Stimulated activated naive CD8-positive, alpha-beta T cell treated with anti-CD3 and anti-CD28 coated beads, Interleukin-15, Interleukin-2, amounts not matched to agents 100 ng/mL and 50 ng/mL, for 24 hours (primary cell): Measurements from ENCODE around the gene OR5J2.
"Not testable (repeated sequence)": the region's sequence is repeated elsewhere in the genome, so short reads cannot be mapped to it uniquely, and the experiment has no call there.

Experiments
- H3K27ac Mint-ChIP-seq: one replicate; pipeline ENCODE4 v1.8.0; 2021; ENCODE audit warnings: mild to moderate bottlenecking, mixed read lengths
- H3K27me3 Mint-ChIP-seq: one replicate; pipeline ENCODE4 v1.8.0; 2021; ENCODE audit warnings: mixed read lengths
- H3K36me3 Mint-ChIP-seq: one replicate; pipeline ENCODE4 v1.8.0; 2021; ENCODE audit warnings: low read depth, mixed read lengths
- H3K4me1 Mint-ChIP-seq: one replicate; pipeline ENCODE4 v1.8.0; 2021; ENCODE audit warnings: low read depth, mixed read lengths
- H3K4me3 Mint-ChIP-seq: one replicate; pipeline ENCODE4 v1.8.0; 2021; ENCODE audit warnings: mild to moderate bottlenecking, mixed read lengths
- H3K9me3 Mint-ChIP-seq: one replicate; pipeline ENCODE4 v1.8.0; 2021; ENCODE audit warnings: mixed read lengths

The OR5J2 gene

GRCh38 chr11:56176318-56176717, at the start of gene OR5J2:
Gene OR5J2 (plus strand): TSS chr11:56176618. CDS start chr11:56176618, 0 bp downstream.
- Mint-ChIP-seq H3K9me3 (peaks cover 17% of the 10 kb centered on the region), H3K27ac (no peak within 1 kb of the TSS), H3K36me3 (no peaks in the 10 kb centered on the region), H3K4me3 (no peak within 1 kb of the TSS), H3K4me1 (no peaks in the 10 kb centered on the region), H3K27me3 (no peaks in the 10 kb centered on the region)

- Mint-ChIP-seq H3K36me3 (no peaks in the 10 kb centered on the region), H3K27me3 (no peaks in the 10 kb centered on the region), H3K4me1 (no peaks in the 10 kb centered on the region), H3K27ac (no peak within 1 kb of the TSS), H3K9me3 (peaks cover 21% of the 10 kb centered on the region), H3K4me3 (no peak within 1 kb of the TSS)
Measured at GRCh38 chr11:56140151-56140661, 36.2 kb upstream of the OR5J2 start, which contains the start of gene OR8J3. Gene OR8J3 (minus strand): TSS chr11:56140201. CDS start chr11:56137718, 2,483 bp downstream.

- not testable (repeated sequence) for H3K27me3 Mint-ChIP-seq, H3K4me1 Mint-ChIP-seq, H3K27ac Mint-ChIP-seq, H3K36me3 Mint-ChIP-seq, H3K4me3 Mint-ChIP-seq
- peaks cover 18% of the 10 kb centered on the region for H3K9me3 Mint-ChIP-seq
Measured at GRCh38 chr11:56143681-56144080, 32.7 kb upstream of the OR5J2 start.

- Mint-ChIP-seq H3K4me1 (no peaks in the 10 kb centered on the region), H3K27me3 (no peaks in the 10 kb centered on the region), H3K4me3 (no peak overlapping the region), H3K27ac (no peak overlapping the region), H3K36me3 (no peaks in the 10 kb centered on the region), H3K9me3 (peaks cover 26% of the 10 kb centered on the region)
Measured at GRCh38 chr11:56151376-56151775, 25.0 kb upstream of the OR5J2 start.

- Mint-ChIP-seq H3K27ac (no peak overlapping the region), H3K4me1 (no peaks in the 10 kb centered on the region), H3K4me3 (no peak overlapping the region), H3K9me3 (peaks cover 31% of the 10 kb centered on the region), H3K36me3 (no peaks in the 10 kb centered on the region), H3K27me3 (no peaks in the 10 kb centered on the region)
Measured at GRCh38 chr11:56152333-56152732, 24.1 kb upstream of the OR5J2 start.

GRCh38 chr11:56160217-56160616, 16.2 kb upstream of the OR5J2 start, which contains the start of gene OR8K5:
Gene OR8K5 (minus strand): TSS chr11:56160317. CDS start chr11:56160317, 0 bp downstream.
- H3K27me3 Mint-ChIP-seq = no peaks in the 10 kb centered on the region
- H3K4me3 Mint-ChIP-seq = no peak within 1 kb of the TSS
- H3K36me3 Mint-ChIP-seq = no peaks in the 10 kb centered on the region
- H3K4me1 Mint-ChIP-seq = no peaks in the 10 kb centered on the region
- H3K27ac Mint-ChIP-seq = no peak within 1 kb of the TSS
- H3K9me3 Mint-ChIP-seq = peaks cover 20% of the 10 kb centered on the region

GRCh38 chr11:56163804-56164203, 12.6 kb upstream of the OR5J2 start:
- Mint-ChIP-seq H3K4me1 (no peaks in the 10 kb centered on the region), H3K36me3 (no peaks in the 10 kb centered on the region), H3K4me3 (no peak overlapping the region), H3K27ac (no peak overlapping the region), H3K27me3 (no peaks in the 10 kb centered on the region), H3K9me3 (peaks cover 8% of the 10 kb centered on the region)

- no peak overlapping the region for H3K4me3 Mint-ChIP-seq
- H3K36me3 Mint-ChIP-seq = no peaks in the 10 kb centered on the region
- H3K27ac Mint-ChIP-seq = no peak overlapping the region
Measured at GRCh38 chr11:56172256-56172830, 4.1 kb upstream of the OR5J2 start.

GRCh38 chr11:56183459-56183858, 7.0 kb downstream of the OR5J2 start:
- Mint-ChIP-seq H3K4me1 (no peaks in the 10 kb centered on the region), H3K36me3 (no peaks in the 10 kb centered on the region), H3K4me3 (no peak overlapping the region), H3K27ac (no peak overlapping the region), H3K9me3 (peaks cover 18% of the 10 kb centered on the region), H3K27me3 (no peaks in the 10 kb centered on the region)

More at GRCh38 chr11:56172256-56172830, 4.1 kb upstream of the OR5J2 start:
- H3K27me3 Mint-ChIP-seq = no peaks in the 10 kb centered on the region
- H3K4me1 Mint-ChIP-seq = no peaks in the 10 kb centered on the region
- peaks cover 10% of the 10 kb centered on the region for H3K9me3 Mint-ChIP-seq

- peaks cover 12% of the 10 kb centered on the region for H3K9me3 Mint-ChIP-seq
- H3K36me3 Mint-ChIP-seq = no peaks in the 10 kb centered on the region
- no peak overlapping the region for H3K4me3 Mint-ChIP-seq
- H3K27ac Mint-ChIP-seq = no peak overlapping the region
- H3K27me3 Mint-ChIP-seq = no peaks in the 10 kb centered on the region
- no peaks in the 10 kb centered on the region for H3K4me1 Mint-ChIP-seq
Measured at GRCh38 chr11:56188602-56189001, 12.2 kb downstream of the OR5J2 start.

- H3K9me3 Mint-ChIP-seq = peaks cover 20% of the 10 kb centered on the region
- no peaks in the 10 kb centered on the region for H3K4me1 Mint-ChIP-seq
- no peaks in the 10 kb centered on the region for H3K27me3 Mint-ChIP-seq
- H3K4me3 Mint-ChIP-seq = no peak overlapping the region
- H3K36me3 Mint-ChIP-seq = no peaks in the 10 kb centered on the region
- no peak overlapping the region for H3K27ac Mint-ChIP-seq
Measured at GRCh38 chr11:56196705-56197104, 20.3 kb downstream of the OR5J2 start.

GRCh38 chr11:56197367-56197766, 20.9 kb downstream of the OR5J2 start:
- no peak overlapping the region for H3K27ac Mint-ChIP-seq
- no peaks in the 10 kb centered on the region for H3K36me3 Mint-ChIP-seq
- no peak overlapping the region for H3K4me3 Mint-ChIP-seq
- no peaks in the 10 kb centered on the region for H3K4me1 Mint-ChIP-seq
- H3K9me3 Mint-ChIP-seq = peaks cover 20% of the 10 kb centered on the region
- H3K27me3 Mint-ChIP-seq = no peaks in the 10 kb centered on the region

- Mint-ChIP-seq H3K27me3 (no peaks in the 10 kb centered on the region), H3K4me3 (no peak overlapping the region), H3K36me3 (no peaks in the 10 kb centered on the region), H3K27ac (no peak overlapping the region), H3K4me1 (no peaks in the 10 kb centered on the region), H3K9me3 (peaks cover 18% of the 10 kb centered on the region)
Measured at GRCh38 chr11:56207790-56208189, 31.4 kb downstream of the OR5J2 start.

GRCh38 chr11:56214537-56214936, 38.1 kb downstream of the OR5J2 start:
- H3K27ac Mint-ChIP-seq = no peak overlapping the region
- peaks cover 22% of the 10 kb centered on the region for H3K9me3 Mint-ChIP-seq
- H3K4me1 Mint-ChIP-seq = no peaks in the 10 kb centered on the region
- H3K4me3 Mint-ChIP-seq = no peak overlapping the region
- no peaks in the 10 kb centered on the region for H3K27me3 Mint-ChIP-seq
- no peaks in the 10 kb centered on the region for H3K36me3 Mint-ChIP-seq

GRCh38 chr11:56219735-56220134, 43.3 kb downstream of the OR5J2 start:
- H3K4me1 Mint-ChIP-seq, H3K27ac Mint-ChIP-seq, H3K4me3 Mint-ChIP-seq, H3K27me3 Mint-ChIP-seq, H3K36me3 Mint-ChIP-seq: not testable (repeated sequence)
- peaks cover 23% of the 10 kb centered on the region for H3K9me3 Mint-ChIP-seq
